BLaER1 treated with 17β-estradiol and CSF1 and Interleukin-3, amounts not matched to agents 10 nM and 100 nM (cell line): ENCODE measurements around the gene TPRX1.
"Not testable (repeated sequence)": the region's sequence is repeated elsewhere in the genome, so short reads cannot be mapped to it uniquely, and the experiment has no call there.

Source experiments
- H3K27ac ChIP-seq, 11 experiments: shearing (Covaris generic); formaldehyde crosslinking; 2 replicates each; pipeline ENCODE4 v1.8.1; 2022
- H3K27me3 ChIP-seq, 11 experiments: shearing (Covaris generic); formaldehyde crosslinking; 2 replicates each; pipeline ENCODE4 v1.8.1; 2022
- H3K36me3 ChIP-seq, 11 experiments: shearing (Covaris generic); formaldehyde crosslinking; 2 replicates each; pipeline ENCODE4 v1.8.1; 2022
- H3K4me1 ChIP-seq, 10 experiments: shearing (Covaris generic); formaldehyde crosslinking; 2 replicates each; pipeline ENCODE4 v1.8.1; 2022
- H3K4me2 ChIP-seq, 11 experiments: shearing (Covaris generic); formaldehyde crosslinking; 2 replicates each; pipeline ENCODE4 v1.8.1; 2022
- H3K4me3 ChIP-seq, 10 experiments: shearing (Covaris generic); formaldehyde crosslinking; 2 replicates each; pipeline ENCODE4 v1.8.1; 2022
- H3K9ac ChIP-seq, 11 experiments: shearing (Covaris generic); formaldehyde crosslinking; 2 replicates each; pipeline ENCODE4 v1.8.1; 2022
- H3K9me3 ChIP-seq, 11 experiments: shearing (Covaris generic); formaldehyde crosslinking; replicated peaks in 1 of 11; 2 replicates each; pipeline ENCODE4 v1.8.1; 2022
- H4K20me1 ChIP-seq, 11 experiments: shearing (Covaris generic); formaldehyde crosslinking; 2 replicates each; pipeline ENCODE4 v1.8.1; 2022
- Cebpa-rat ChIP-seq, 11 experiments: shearing (Covaris generic); IDR thresholded peaks; 2 replicates each; pipeline ENCODE4 v1.8.1; 2022

Gene TPRX1

DNA sequence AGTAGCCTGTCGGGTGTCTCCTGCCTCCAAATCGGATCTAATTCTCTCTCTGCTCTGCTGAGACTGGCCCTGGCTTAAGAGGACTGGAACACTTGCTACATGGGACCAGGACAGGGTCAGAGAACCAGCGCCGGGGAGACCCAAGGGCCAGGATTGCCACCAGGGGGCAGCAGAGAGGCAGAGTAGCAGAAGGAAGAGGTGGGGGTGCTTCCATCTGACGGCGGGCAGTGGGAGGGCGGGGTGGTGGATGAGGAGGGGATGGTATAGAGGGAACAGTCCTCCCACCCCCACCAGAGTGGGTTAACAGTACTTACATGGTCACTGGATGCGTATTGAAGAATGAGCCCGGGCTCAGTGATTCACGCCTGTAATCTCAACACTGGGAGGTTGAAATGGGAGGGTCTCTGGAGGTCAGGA lies 13.9 kb downstream of the TPRX1 start:
- Histone ChIP-seq H3K36me3 (peaks cover 5 to 31% (median 11%) of the 10 kb centered on the region in 11 experiments; a peak in 21 of 22 replicates), H4K20me1 (peaks cover 0 to 6% (median 0%) of the 10 kb centered on the region in 11 experiments; a peak in 3 of 22 replicates), H3K9ac (no peak overlapping the region), H3K4me1 (no peaks in the 10 kb centered on the region), H3K27me3 (no peaks in the 10 kb centered on the region), H3K4me3 (no peak overlapping the region), H3K27ac (no peak overlapping the region), H3K9me3 (peaks cover 5 to 12% (median 10%) of the 10 kb centered on the region in 11 experiments; a peak in 17 of 22 replicates), H3K4me2 (no peak overlapping the region)
- no peak for TF ChIP-seq Cebpa-rat (IDR thresholded peaks at IDR 0.05)

DNA sequence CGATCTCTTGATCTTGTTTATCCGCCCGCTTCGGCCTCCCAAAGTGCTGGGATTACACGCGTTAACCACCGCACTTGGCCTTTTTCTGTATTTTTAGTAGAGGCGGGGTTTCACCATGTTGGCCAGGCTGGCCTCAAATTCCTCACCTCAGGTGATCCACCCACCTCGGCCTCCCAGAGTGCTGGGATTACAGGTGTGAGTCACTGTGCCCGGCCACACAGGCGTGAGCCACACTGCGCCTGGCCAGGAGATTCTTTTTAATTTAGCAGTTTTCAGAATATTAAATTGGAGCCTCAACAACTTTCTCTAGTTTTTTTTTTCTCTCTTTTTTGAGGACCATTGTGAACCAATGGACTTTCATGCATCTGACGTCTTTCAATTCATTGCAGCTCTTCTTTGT lies 14.5 kb downstream of the TPRX1 start:
- H3K4me2 ChIP-seq: not testable (repeated sequence)

DNA sequence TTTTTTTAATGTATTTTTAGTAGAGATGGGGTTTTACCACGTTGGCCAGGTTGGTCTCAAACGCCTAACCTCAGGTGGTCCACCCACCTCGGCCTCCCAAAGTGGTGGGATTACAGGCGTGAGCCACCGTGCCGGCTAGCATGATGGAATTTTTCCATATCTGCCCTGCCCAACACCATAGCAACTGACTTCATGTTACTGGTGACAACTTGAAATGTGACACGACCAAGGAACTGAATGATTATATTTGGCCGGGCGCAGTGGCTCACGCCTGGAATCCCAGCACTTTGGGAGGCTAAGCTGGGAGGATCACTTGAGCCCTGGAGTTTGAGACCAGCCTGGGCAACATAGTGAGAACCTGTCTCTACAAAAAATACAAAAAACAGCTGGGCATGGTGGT lies 17.0 kb downstream of the TPRX1 start:
- Histone ChIP-seq H3K36me3 (peaks cover 23 to 62% (median 42%) of the 10 kb centered on the region in 11 experiments), H3K9ac (0 out of 22 replicates have a peak overlapping the region, but pooled peaks of 1 of the 11 experiments have one; percentile 10), H4K20me1 (peaks cover 0 to 31% (median 0%) of the 10 kb centered on the region in 11 experiments; a peak in 5 of 22 replicates)
- not testable (repeated sequence) for H3K27ac ChIP-seq, H3K9me3 ChIP-seq, H3K27me3 ChIP-seq, H3K4me2 ChIP-seq, H3K4me3 ChIP-seq, H3K4me1 ChIP-seq

More for the DNA sequence above, 14.5 kb downstream of the TPRX1 start:
- Histone ChIP-seq H3K9me3 (peaks cover 5 to 12% (median 10%) of the 10 kb centered on the region in 11 experiments; a peak in 17 of 22 replicates), H3K36me3 (peaks cover 8 to 37% (median 17%) of the 10 kb centered on the region in 11 experiments; a peak in 21 of 22 replicates)
- H3K27me3 ChIP-seq, H3K9ac ChIP-seq, H3K4me1 ChIP-seq, H3K27ac ChIP-seq, H3K4me3 ChIP-seq, H4K20me1 ChIP-seq: not testable (repeated sequence)

DNA sequence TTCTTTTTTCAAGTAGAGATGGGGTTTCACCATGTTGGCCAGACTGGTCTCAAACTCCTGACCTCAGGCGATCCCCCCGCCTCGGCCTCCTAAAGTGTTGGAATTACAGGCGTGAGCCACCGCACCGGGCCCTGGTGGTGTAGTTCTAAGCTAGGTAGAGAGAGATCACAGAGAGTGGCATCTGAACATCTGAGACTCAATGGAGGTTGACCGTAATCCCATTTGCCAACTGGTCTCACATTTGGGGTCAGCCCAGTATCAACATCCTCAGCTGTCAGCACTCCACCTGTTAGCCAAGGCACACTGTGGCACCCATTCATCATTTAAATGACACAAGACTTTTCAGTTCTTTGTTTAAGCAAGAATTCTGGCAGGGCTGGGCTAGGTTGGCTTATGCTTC lies 17.8 kb downstream of the TPRX1 start:
- Histone ChIP-seq H3K4me1 (no peaks in the 10 kb centered on the region), H3K27ac (no peak overlapping the region), H3K27me3 (no peaks in the 10 kb centered on the region), H3K9ac (no peak overlapping the region), H3K4me2 (no peak overlapping the region), H3K9me3 (no peaks in the 10 kb centered on the region), H4K20me1 (peaks cover 0 to 38% (median 4%) of the 10 kb centered on the region in 11 experiments; a peak in 7 of 22 replicates), H3K36me3 (peaks cover 30 to 69% (median 49%) of the 10 kb centered on the region in 11 experiments), H3K4me3 (no peak overlapping the region)
- TF ChIP-seq Cebpa-rat (IDR thresholded peaks at IDR 0.05): no peak

DNA sequence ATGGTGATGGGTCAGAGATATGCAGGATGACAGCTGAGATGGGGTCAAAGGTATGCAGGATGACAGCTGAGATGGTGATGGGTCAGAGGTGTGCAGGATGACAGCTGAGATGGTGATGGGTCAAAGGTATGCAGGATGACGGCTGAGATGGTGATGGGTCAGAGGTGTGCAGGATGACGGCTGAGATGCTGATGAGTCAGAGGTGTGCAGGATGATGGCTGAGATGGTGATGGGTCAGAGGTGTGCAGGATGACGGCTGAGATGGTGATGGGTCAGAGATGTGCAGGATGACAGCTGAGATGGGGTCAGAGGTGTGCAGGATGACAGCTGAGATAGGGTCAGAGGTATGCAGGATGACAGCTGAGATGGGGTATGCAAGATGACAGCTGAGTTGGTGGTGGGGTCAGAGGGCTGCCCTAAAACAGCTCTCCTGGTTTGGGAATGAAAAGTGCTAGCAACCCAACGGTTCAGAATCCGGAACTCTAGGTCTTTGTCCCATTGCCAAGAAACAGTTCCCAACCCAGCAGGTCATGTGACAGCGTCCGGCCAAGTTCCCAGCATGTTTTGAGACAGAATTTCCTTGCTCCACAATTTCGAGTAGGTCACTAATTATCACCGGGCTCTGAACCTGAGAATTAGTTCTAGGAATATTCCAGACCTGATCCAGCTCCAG lies 22.6 kb downstream of the TPRX1 start:
- H3K9me3 ChIP-seq: no peaks in the 10 kb centered on the region
- no peak for TF ChIP-seq Cebpa-rat (IDR thresholded peaks at IDR 0.05)
- peaks cover 15 to 27% (median 21%) of the 10 kb centered on the region in 10 experiments for H3K4me1 ChIP-seq
- peaks cover 0 to 60% (median 10%) of the 10 kb centered on the region in 11 experiments; a peak in 10 of 22 replicates for H4K20me1 ChIP-seq
- H3K4me3 ChIP-seq: no peak overlapping the region
- H3K4me2 ChIP-seq: no peak overlapping the region
- no peak overlapping the region for H3K9ac ChIP-seq
- H3K36me3 ChIP-seq: peaks cover 40 to 65% (median 61%) of the 10 kb centered on the region in 11 experiments
- H3K27me3 ChIP-seq: no peaks in the 10 kb centered on the region
- H3K27ac ChIP-seq: no peak overlapping the region

DNA sequence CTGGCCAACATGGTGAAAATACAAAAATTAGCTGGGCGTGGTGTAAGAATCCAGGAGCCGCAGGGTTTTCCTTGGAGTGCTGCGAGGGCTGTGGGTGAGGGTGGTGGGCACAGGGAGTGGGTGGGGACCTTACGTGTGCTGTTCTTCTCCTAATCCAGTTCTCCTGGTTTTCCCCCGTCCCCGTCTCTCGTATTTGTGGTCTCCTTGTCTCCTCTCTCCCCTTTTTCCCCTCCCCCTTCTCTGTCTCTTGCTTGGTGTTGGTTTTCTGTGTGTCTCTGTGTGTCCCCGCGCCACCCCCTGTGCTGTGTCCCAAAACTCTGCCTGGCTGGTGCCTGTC lies 24.2 kb downstream of the TPRX1 start:
- no peaks in the 10 kb centered on the region for H3K9me3 ChIP-seq
- TF ChIP-seq Cebpa-rat (IDR thresholded peaks at IDR 0.05): no peak
- no peaks in the 10 kb centered on the region for H3K27me3 ChIP-seq
- H3K4me1 ChIP-seq: peaks cover 15 to 27% (median 21%) of the 10 kb centered on the region in 10 experiments
- H3K4me3 ChIP-seq: peak overlapping the region in 6 of 10 experiments; percentile 16 to 96 (median 90); a peak in 5 of 20 replicates
- peaks cover 0 to 55% (median 10%) of the 10 kb centered on the region in 11 experiments; a peak in 10 of 22 replicates for H4K20me1 ChIP-seq
- H3K36me3 ChIP-seq: peaks cover 30 to 50% (median 46%) of the 10 kb centered on the region in 11 experiments
- no peak overlapping the region for H3K27ac ChIP-seq
- peak overlapping the region; percentile 84 to 97 (median 92) for H3K4me2 ChIP-seq
- peak overlapping the region in 6 of 11 experiments; percentile 38 to 99 (median 96); a peak in 6 of 22 replicates for H3K9ac ChIP-seq

DNA sequence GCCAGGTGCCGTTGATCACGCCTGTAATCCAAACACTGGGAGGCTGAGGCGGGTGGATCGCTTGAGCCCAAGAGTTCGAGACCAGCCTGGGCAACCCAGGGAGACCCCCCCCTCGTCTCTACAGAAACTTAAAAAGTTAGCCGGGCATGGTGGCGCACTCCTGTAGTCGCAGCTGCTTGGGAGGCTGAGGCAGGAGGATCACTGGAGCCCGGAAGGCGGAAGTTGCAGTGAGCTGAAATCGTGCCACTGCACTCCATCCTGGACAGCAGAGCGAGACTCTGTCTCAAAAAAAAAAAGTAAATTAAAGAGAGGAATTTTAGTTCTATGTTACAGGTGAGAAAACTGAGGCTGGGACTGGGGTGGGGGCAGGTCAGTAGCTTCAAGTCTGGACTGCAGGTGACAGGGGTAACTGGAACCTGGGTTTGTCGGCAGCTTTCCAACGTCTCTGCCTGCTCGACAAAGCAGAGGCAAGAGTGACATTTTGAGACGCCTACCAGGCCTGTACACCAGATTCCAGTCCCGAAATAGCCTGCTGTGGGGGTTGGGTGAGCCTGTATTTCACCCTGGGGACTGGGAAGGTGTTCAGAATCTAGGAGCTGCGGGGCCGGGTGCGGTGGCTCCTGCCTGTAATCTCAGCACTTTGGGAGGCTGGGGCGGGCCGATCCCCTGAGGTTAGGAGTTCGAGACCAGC lies 24.7 kb downstream of the TPRX1 start:
- Histone ChIP-seq H4K20me1 (peaks cover 0 to 54% (median 10%) of the 10 kb centered on the region in 11 experiments; a peak in 10 of 22 replicates), H3K36me3 (peaks cover 27 to 45% (median 41%) of the 10 kb centered on the region in 11 experiments), H3K4me2 (peak overlapping the region; percentile 84 to 97 (median 92)), H3K9me3 (no peaks in the 10 kb centered on the region), H3K9ac (peak overlapping the region in 10 of 11 experiments; percentile 92 to 99 (median 97); a peak in 19 of 22 replicates), H3K27ac (no peak overlapping the region; a peak in 1 of 22 replicates), H3K4me3 (peak overlapping the region; percentile 80 to 96 (median 90)), H3K27me3 (no peaks in the 10 kb centered on the region), H3K4me1 (peaks cover 15 to 27% (median 21%) of the 10 kb centered on the region in 10 experiments)
- TF ChIP-seq Cebpa-rat (IDR thresholded peaks at IDR 0.05): no peak

DNA sequence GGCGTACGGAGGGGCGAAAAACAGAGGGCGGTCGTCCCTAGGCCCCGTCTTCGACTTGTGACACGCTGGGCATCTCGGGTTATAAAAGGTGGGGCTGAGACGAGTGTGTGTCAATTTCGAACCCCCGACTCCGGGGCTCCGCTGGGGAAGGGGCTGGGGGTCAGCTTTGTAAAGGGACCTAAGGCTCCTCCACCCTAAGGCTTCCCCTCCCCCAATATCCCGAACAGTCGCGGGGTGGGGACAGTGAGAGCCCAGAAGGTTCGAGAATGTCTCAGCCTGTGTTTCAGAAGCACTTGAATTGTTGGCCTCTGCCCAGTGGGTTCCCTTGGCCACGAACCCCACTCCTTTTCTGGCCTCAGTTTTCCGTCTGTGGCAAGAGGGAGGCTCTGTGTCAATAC lies 25.4 kb downstream of the TPRX1 start:
- Histone ChIP-seq H3K4me2 (peak overlapping the region; percentile 84 to 97 (median 92)), H3K4me3 (peak overlapping the region; percentile 80 to 96 (median 90)), H3K36me3 (peaks cover 20 to 38% (median 34%) of the 10 kb centered on the region in 11 experiments; a peak in 21 of 22 replicates), H4K20me1 (peaks cover 0 to 47% (median 5%) of the 10 kb centered on the region in 11 experiments; a peak in 10 of 22 replicates), H3K4me1 (peaks cover 15 to 27% (median 21%) of the 10 kb centered on the region in 10 experiments), H3K27me3 (no peaks in the 10 kb centered on the region), H3K27ac (peak overlapping the region; percentile 91 to 99 (median 97)), H3K9me3 (no peaks in the 10 kb centered on the region), H3K9ac (peak overlapping the region; percentile 90 to 99 (median 96))
- no peak for TF ChIP-seq Cebpa-rat (IDR thresholded peaks at IDR 0.05)
